Measurements from ENCODE around the gene C6orf52. TPM values are rescaled to one million over a fixed set of nuclear protein-coding genes. Genes with fewer than 3 reads are reported as not detected.

C6orf52 gene
- total RNA-seq, 1 experiment from 2014 or later = 3.9 TPM

- POLR2A ChIA-PET = interaction anchor here (1.0 kb wide), 1 partner anchor 8 kb away, joined by 4 read pairs; the partner anchor contains the start of genes C6orf52 and PAK1IP1
These were observed 7.5 kb downstream of the C6orf52 start for GRCh38 chr6:10686901-10687300.

DNA sequence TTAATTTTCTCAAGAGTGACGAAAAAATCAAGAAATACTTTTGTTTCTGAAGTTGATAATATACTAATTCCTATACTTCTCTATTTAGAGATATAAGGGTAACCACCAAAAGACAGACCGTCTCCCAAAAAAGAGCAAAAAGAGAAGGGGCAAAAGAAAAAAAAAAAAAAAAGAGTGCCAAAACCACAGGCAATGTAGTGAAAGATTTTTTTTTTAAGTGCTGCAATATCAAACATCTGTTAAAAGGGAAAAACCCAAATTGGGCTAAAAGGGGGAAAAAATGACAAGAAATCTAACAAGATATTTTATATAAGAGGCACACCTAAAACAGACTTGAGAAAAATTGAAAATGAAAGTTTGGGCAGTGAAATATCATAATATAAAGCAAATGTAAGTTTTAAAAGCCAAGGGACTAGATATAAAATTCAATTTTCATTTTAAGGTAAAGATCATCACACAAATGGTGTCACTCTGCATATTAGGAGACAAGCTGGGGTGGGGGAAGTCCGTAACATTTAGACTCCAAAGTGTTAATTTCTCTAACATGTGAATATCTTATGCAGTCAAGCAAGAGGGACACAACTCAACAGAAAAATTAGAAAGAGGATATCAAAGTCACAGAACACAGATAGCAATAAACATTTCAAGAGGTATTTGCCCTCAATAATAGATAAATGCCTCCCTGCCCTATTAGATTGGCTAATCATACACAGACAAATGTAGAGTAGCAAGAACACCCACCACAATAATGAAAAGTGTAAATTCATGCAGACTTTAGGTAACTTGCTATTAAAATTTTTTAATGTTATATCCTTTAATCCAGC, 9.1 kb downstream of the C6orf52 start:
- no peak overlapping the region for H3K4me2 ChIP-seq (ENCODE audit: low read length)
- no peaks in the 10 kb centered on the region for H3K4me1 ChIP-seq (ENCODE audit: control insufficient read depth in 1 of 2, insufficient read depth in 2 of 2, low read length in 2 of 2)
- ChIA-PET RAD21 (ENCODE audit: low non-redundant PET in 1 of 2, low total read pairs in 2 of 2, uncharacterized antibody in 2 of 2, unreplicated experiment in 2 of 2) (no interaction called here), POLR2A (no interaction called here), CTCF (no interaction called here)
- no peaks in the 10 kb centered on the region for H4K20me1 ChIP-seq (ENCODE audit: insufficient read depth)
- H3K9me3 ChIP-seq (ENCODE audit: control insufficient read depth in 1 of 2, insufficient read depth in 1 of 2, low read depth in 1 of 2, low read length in 2 of 2) = no peaks in the 10 kb centered on the region
- H3K9me2 ChIP-seq (ENCODE audit: insufficient read depth) = no peaks in the 10 kb centered on the region
- no TSS peak for BruUV-seq (replicated peaks)
- DNase-seq (ENCODE audit: low read depth, low spot score) = no peak
- intact Hi-C loops (cut with micrococcal nuclease) = no loop called here
- ATAC-seq = no peak
- no peak overlapping the region for H2AFZ ChIP-seq (ENCODE audit: low read depth, low read length, poor library complexity, severe bottlenecking)
- H3K27me3 ChIP-seq (ENCODE audit: insufficient read depth, low read length) = no peaks in the 10 kb centered on the region
- H3K79me2 ChIP-seq (ENCODE audit: insufficient read depth, low read length) = no peaks in the 10 kb centered on the region
- H3K9ac ChIP-seq (ENCODE audit: low read length) = no peak overlapping the region
- H3K36me3 ChIP-seq (ENCODE audit: control insufficient read depth in 1 of 2, insufficient read depth in 2 of 2, low read length in 2 of 2) = no peaks in the 10 kb centered on the region
- TF ChIP-seq POLR2AphosphoS5 (IDR thresholded peaks at IDR 0.05; ENCODE audit: low read depth, low read length) = no peak
- no peak for TF ChIP-seq YY1 (IDR thresholded peaks at IDR 0.05; ENCODE audit: extremely low read depth, insufficient replicate concordance, low read depth, low read length)
- TF ChIP-seq CEBPB (IDR thresholded peaks at IDR 0.05; ENCODE audit: low read depth) = no peak
- no peak for TF ChIP-seq CBX3 (IDR thresholded peaks at IDR 0.05; ENCODE audit: low read depth)
- no peak for TF ChIP-seq REST (IDR thresholded peaks at IDR 0.05; ENCODE audit: low read depth)
- TF ChIP-seq ZNF274 (IDR thresholded peaks at IDR 0.05; ENCODE audit: low read depth, low read length) = no peak
- no peak for TF ChIP-seq SIN3A (IDR thresholded peaks at IDR 0.05; ENCODE audit: low read depth)
- H3K4me3 ChIP-seq (replicated peaks in 1 of 2; ENCODE audit: low read depth in 1 of 2, low read length in 2 of 2) = no peak overlapping the region
- H3K27ac ChIP-seq (ENCODE audit: low read depth, low read length) = no peak overlapping the region

More at GRCh38 chr6:10686901-10687300, 7.5 kb downstream of the C6orf52 start:
- Histone ChIP-seq H3K27me3 (ENCODE audit: insufficient read depth, low read length) (no peaks in the 10 kb centered on the region), H3K9ac (ENCODE audit: low read length) (no peak overlapping the region), H3K9me2 (ENCODE audit: insufficient read depth) (no peaks in the 10 kb centered on the region), H3K9me3 (ENCODE audit: control insufficient read depth in 1 of 2, insufficient read depth in 1 of 2, low read depth in 1 of 2, low read length in 2 of 2) (no peaks in the 10 kb centered on the region), H3K4me1 (ENCODE audit: control insufficient read depth in 1 of 2, insufficient read depth in 2 of 2, low read length in 2 of 2) (no peaks in the 10 kb centered on the region), H3K27ac (ENCODE audit: low read depth, low read length) (no peak overlapping the region), H3K36me3 (ENCODE audit: control insufficient read depth in 1 of 2, insufficient read depth in 2 of 2, low read length in 2 of 2) (no peaks in the 10 kb centered on the region), H2AFZ (ENCODE audit: low read depth, low read length, poor library complexity, severe bottlenecking) (no peak overlapping the region), H3K4me3 (replicated peaks in 1 of 2; ENCODE audit: low read depth in 1 of 2, low read length in 2 of 2) (no peak overlapping the region), H3K4me2 (ENCODE audit: low read length) (no peak overlapping the region), H4K20me1 (ENCODE audit: insufficient read depth) (no peaks in the 10 kb centered on the region), H3K79me2 (ENCODE audit: insufficient read depth, low read length) (no peaks in the 10 kb centered on the region)
- ChIA-PET CTCF (no interaction called here), RAD21 (ENCODE audit: low non-redundant PET in 1 of 2, low total read pairs in 2 of 2, uncharacterized antibody in 2 of 2, unreplicated experiment in 2 of 2) (no interaction called here)
- BruUV-seq (replicated peaks) = no TSS peak
- intact Hi-C loops (cut with micrococcal nuclease) = no loop called here
- TF ChIP-seq POLR2A (IDR thresholded peaks at IDR 0.05; ENCODE audit: borderline replicate concordance, extremely low read depth, insufficient read depth, insufficient read length) (no peak), ELF1 (IDR thresholded peaks at IDR 0.05; ENCODE audit: borderline replicate concordance, low read depth) (no peak), EZH2 (IDR thresholded peaks at IDR 0.05) (no peak)
- TF ChIP-seq, protein P1, sequence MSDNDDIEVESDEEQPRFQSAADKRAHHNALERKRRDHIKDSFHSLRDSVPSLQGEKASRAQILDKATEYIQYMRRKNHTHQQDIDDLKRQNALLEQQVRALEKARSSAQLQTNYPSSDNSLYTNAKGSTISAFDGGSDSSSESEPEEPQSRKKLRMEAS (IDR thresholded peaks at IDR 0.05) = no peak
- no peak for DNase-seq (ENCODE audit: low read depth, low spot score)
- ATAC-seq = no peak

All from HCT116 (cell line).